ENCODE data around the gene TRABD2B. TPM values are rescaled to one million over a fixed set of nuclear protein-coding genes. Genes with fewer than 3 reads are reported as not detected.
A peak's percentile ranks its signal among the peaks of the same experiment; 100 is the strongest.

The TRABD2B gene
- total and polyA plus RNA-seq, 8 donors, result 0.99 to 5.2 (median 3.3) TPM

DNA sequence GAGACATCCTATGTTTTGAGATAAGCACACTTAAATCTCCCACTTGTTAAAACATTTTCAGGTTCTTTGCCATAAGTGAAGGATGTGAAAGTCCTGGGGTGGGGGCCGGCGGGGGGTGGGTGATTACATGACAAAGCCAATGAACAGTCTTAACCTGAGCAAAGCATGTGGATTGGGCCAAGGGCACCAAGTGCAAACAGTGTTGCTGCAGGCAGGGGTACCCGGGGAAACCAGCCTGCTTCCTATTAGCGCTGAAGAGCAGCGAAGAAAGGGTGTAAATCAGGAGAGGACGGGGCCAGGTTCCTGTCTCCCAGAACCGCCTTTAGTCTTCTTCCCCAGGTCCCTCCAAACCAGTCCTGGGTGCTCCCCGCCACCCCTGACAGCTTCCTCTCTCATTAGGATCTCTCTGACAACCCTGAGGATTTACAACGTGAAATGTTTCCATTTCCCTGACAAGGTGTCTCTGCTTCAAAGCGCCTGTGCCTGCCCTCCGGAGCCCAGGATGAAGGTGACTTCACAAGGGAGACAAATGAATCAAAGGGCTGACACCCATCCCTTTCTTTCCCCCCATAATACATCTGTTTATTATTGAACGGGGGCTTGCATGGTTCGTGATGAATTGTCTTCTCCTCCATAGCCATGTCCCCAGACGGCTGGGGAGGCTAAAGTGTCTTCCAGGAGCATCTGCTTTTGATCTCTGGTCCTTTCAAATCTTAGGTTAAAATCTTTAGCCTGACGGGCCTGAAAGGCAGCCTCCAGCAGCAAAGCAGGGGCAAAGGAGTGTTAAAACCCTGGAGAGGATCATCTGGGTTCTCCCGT lies 109.5 kb downstream of the TRABD2B start:
- no peak for ATAC-seq
- intact Hi-C loops (cut with DNase I), result no loop called here
- Histone ChIP-seq H3K27ac (no peak overlapping the region), H3K36me3 (no peaks in the 10 kb centered on the region), H3K9me3 (no peaks in the 10 kb centered on the region), H3K27me3 (no peaks in the 10 kb centered on the region), H3K4me3 (no peak overlapping the region), H3K4me1 (no peaks in the 10 kb centered on the region)
- TF ChIP-seq, protein P1, sequence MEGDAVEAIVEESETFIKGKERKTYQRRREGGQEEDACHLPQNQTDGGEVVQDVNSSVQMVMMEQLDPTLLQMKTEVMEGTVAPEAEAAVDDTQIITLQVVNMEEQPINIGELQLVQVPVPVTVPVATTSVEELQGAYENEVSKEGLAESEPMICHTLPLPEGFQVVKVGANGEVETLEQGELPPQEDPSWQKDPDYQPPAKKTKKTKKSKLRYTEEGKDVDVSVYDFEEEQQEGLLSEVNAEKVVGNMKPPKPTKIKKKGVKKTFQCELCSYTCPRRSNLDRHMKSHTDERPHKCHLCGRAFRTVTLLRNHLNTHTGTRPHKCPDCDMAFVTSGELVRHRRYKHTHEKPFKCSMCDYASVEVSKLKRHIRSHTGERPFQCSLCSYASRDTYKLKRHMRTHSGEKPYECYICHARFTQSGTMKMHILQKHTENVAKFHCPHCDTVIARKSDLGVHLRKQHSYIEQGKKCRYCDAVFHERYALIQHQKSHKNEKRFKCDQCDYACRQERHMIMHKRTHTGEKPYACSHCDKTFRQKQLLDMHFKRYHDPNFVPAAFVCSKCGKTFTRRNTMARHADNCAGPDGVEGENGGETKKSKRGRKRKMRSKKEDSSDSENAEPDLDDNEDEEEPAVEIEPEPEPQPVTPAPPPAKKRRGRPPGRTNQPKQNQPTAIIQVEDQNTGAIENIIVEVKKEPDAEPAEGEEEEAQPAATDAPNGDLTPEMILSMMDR (IDR thresholded peaks at IDR 0.05), result no peak
- DNase-seq, result no peak

GRCh38 chr1:47887060-47887459 lies 110.1 kb downstream of the TRABD2B start:
- ATAC-seq (no peak), DNase-seq (no peak)
- Histone ChIP-seq H3K36me3 (no peaks in the 10 kb centered on the region), H3K27me3 (no peaks in the 10 kb centered on the region), H3K4me1 (no peaks in the 10 kb centered on the region), H3K4me3 (no peak overlapping the region), H3K9me3 (no peaks in the 10 kb centered on the region), H3K27ac (no peak overlapping the region)
- TF ChIP-seq, protein P1 (IDR thresholded peaks at IDR 0.05), result no peak
- intact Hi-C loops (cut with DNase I), result no loop called here

- DNase-seq (no peak), ATAC-seq (no peak)
- Histone ChIP-seq H3K9me3 (no peaks in the 10 kb centered on the region), H3K4me3 (no peak overlapping the region), H3K27ac (no peak overlapping the region), H3K4me1 (no peaks in the 10 kb centered on the region), H3K27me3 (no peaks in the 10 kb centered on the region), H3K36me3 (no peaks in the 10 kb centered on the region)
- TF ChIP-seq, protein P1 (IDR thresholded peaks at IDR 0.05), result no peak
- intact Hi-C loops (cut with DNase I), result no loop called here
These were observed 111.0 kb downstream of the TRABD2B start for GRCh38 chr1:47886141-47886540.

- no peaks in the 10 kb centered on the region for H3K27me3 ChIP-seq
- H3K9me3 ChIP-seq, result no peaks in the 10 kb centered on the region
- intact Hi-C loops (cut with DNase I), result no loop called here
- H3K36me3 ChIP-seq, result no peaks in the 10 kb centered on the region
- H3K4me1 ChIP-seq, result no peaks in the 10 kb centered on the region
- no peak overlapping the region for H3K27ac ChIP-seq
- no peak overlapping the region for H3K4me3 ChIP-seq
- TF ChIP-seq, protein P1 (IDR thresholded peaks at IDR 0.05), result no peak
- DNase-seq, result no peak
- peak; percentile 51 for ATAC-seq
These were observed 111.9 kb downstream of the TRABD2B start for GRCh38 chr1:47885062-47885830.

DNA sequence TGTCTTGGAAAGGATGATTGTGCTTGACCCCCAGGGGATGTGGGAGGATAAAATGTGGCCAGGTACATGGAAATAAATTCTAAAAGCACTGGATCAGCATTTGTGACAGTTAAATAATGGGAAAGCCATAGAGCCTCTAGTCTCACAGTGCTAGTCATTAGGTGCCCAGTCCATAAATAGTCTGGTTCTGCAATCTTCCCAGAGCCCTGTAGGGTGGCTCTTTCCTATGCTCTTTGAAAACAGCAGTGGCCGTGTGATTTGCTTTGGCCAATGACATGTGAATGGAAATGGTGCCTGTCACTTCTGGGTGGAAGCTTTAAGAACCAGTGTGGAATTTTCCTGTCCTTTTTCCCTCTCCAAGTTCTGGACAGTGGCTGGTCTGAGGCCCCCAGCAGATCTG lies 113.2 kb downstream of the TRABD2B start:
- H3K4me3 ChIP-seq, result no peak overlapping the region
- no peaks in the 10 kb centered on the region for H3K27me3 ChIP-seq
- no peak overlapping the region for H3K27ac ChIP-seq
- H3K9me3 ChIP-seq, result no peaks in the 10 kb centered on the region
- ATAC-seq (no peak), DNase-seq (no peak)
- intact Hi-C loops (cut with DNase I), result no loop called here
- no peaks in the 10 kb centered on the region for H3K4me1 ChIP-seq
- TF ChIP-seq, protein P1 (IDR thresholded peaks at IDR 0.05), result no peak
- no peaks in the 10 kb centered on the region for H3K36me3 ChIP-seq
